ENCODE measurements around the gene SMIM7.

SMIM7 gene

DNA sequence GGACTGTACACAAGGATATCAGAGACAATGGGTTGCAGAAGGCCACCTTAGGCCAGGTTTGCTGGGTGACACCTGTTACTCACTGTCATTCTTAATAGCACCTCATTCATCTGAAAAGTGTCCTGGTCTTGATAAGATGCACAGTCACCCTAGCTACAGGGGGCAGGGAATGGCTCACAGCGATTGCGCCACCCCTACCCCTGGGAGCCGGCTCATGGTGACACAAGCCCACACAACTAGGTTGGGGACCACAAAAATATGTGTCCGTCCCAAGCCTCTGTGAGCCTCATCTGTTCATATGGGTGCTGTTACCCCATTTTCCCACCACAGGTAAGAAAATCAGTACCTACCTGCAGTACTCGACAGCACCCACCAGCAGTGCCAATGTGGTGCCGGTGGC, 55.3 kb downstream of the SMIM7 start:
- no peak overlapping the region for H3K4me3 ChIP-seq
- H3K9me3 ChIP-seq (replicated peaks in 1 of 11), result no peaks in the 10 kb centered on the region
- H3K36me3 ChIP-seq, result peaks cover 0 to 27% (median 13%) of the 10 kb centered on the region in 11 experiments; a peak in 12 of 22 replicates
- H3K27ac ChIP-seq, result no peak overlapping the region
- peak overlapping the region in 7 of 11 experiments; percentile 24 to 67 (median 45); a peak in 13 of 22 replicates for H3K4me2 ChIP-seq
- H3K9ac ChIP-seq, result no peak overlapping the region; a peak in 1 of 22 replicates
- no peaks in the 10 kb centered on the region for H3K27me3 ChIP-seq
- peaks cover 96 to 100% (median 100%) of the 10 kb centered on the region in 11 experiments for H4K20me1 ChIP-seq
- TF ChIP-seq Cebpa-rat (IDR thresholded peaks at IDR 0.05), result peak in 1 of 11 experiments; percentile 20; a peak in 2 of 22 replicates
- peaks cover 27 to 86% (median 69%) of the 10 kb centered on the region in 10 experiments for H3K4me1 ChIP-seq

DNA sequence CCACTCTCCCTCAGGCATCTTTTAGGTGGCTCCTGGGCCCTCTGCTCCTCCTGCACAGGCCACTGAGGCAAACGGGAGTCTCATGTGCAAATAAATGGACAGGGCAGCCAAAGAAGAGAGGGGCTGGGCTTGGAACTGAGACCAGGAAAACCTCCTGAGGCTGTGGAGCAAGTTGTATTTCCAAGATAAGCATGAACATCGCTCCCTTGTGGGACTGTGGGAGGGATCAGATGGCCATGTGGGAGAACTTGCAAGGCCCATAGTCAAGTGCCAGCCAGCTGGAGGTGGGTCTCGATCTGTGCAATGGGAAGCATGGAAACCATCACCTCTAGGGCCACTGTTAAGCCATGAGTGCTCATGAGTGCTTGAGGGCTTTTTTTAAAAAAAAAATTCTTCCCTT, 56.9 kb downstream of the SMIM7 start:
- H3K36me3 ChIP-seq, result peaks cover 0 to 30% (median 13%) of the 10 kb centered on the region in 11 experiments; a peak in 12 of 22 replicates
- H3K9me3 ChIP-seq (replicated peaks in 1 of 11), result no peaks in the 10 kb centered on the region
- H4K20me1 ChIP-seq, result peaks cover 100% of the 10 kb centered on the region in 11 experiments
- no peak for TF ChIP-seq Cebpa-rat (IDR thresholded peaks at IDR 0.05)
- no peak overlapping the region for H3K27ac ChIP-seq
- no peak overlapping the region for H3K9ac ChIP-seq
- peaks cover 29 to 78% (median 63%) of the 10 kb centered on the region in 10 experiments for H3K4me1 ChIP-seq
- no peak overlapping the region for H3K4me3 ChIP-seq
- H3K27me3 ChIP-seq, result no peaks in the 10 kb centered on the region
- 0 out of 22 replicates have a peak overlapping the region, but pooled peaks of 1 of the 11 experiments have one; percentile 0 for H3K4me2 ChIP-seq

DNA sequence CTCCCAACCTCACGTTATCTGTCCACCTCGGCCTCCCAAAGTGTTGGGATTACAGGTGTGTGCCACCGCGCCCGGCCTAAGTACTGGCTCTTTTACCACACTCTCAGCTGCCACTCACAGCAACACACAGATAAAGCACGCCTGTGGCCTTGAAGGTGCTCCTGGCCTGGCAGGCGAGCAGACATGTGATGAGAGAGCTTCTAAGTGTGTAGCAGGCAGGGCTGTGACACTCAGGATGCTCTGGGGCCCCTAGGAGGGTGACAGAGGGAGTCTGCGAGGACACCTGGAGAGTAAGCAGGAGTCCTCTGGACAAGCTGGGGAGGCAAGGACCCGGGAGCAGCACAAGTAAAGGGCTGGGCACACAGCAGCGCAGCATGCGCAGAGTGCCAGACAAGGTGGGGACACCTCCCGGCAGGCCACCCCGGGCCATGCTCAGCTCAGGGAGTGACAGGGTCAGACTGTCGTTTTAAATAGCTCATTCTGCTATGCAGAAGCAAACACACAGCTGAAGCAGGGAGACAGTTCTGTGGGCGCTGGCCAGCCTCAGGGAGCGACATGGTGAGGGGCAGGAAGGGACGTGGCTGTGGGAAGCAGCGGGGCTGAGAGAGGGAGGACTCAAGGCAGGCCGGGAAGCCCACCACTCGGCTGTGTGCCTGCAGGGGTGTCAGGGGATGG, 58.4 kb downstream of the SMIM7 start:
- TF ChIP-seq Cebpa-rat (IDR thresholded peaks at IDR 0.05), result no peak
- Histone ChIP-seq H3K4me1 (peaks cover 23 to 69% (median 51%) of the 10 kb centered on the region in 10 experiments), H3K9ac (no peak overlapping the region), H3K4me2 (no peak overlapping the region), H4K20me1 (peaks cover 100% of the 10 kb centered on the region in 11 experiments), H3K4me3 (no peak overlapping the region), H3K27ac (no peak overlapping the region), H3K36me3 (peaks cover 0 to 30% (median 15%) of the 10 kb centered on the region in 11 experiments; a peak in 11 of 22 replicates), H3K9me3 (replicated peaks in 1 of 11) (no peaks in the 10 kb centered on the region), H3K27me3 (no peaks in the 10 kb centered on the region)

- H3K9ac ChIP-seq, result peak overlapping the region in 2 of 11 experiments; percentile 5 to 43; a peak in 1 of 22 replicates
- no peaks in the 10 kb centered on the region for H3K9me3 ChIP-seq (replicated peaks in 1 of 11)
- H3K27me3 ChIP-seq, result no peaks in the 10 kb centered on the region
- peaks cover 24 to 69% (median 49%) of the 10 kb centered on the region in 10 experiments for H3K4me1 ChIP-seq
- TF ChIP-seq Cebpa-rat (IDR thresholded peaks at IDR 0.05), result no peak
- peak overlapping the region in 3 of 11 experiments; percentile 4 to 36 (median 24); a peak in 2 of 22 replicates for H3K4me2 ChIP-seq
- no peak overlapping the region for H3K4me3 ChIP-seq
- peaks cover 100% of the 10 kb centered on the region in 11 experiments for H4K20me1 ChIP-seq
- no peak overlapping the region for H3K27ac ChIP-seq
- H3K36me3 ChIP-seq, result peaks cover 0 to 29% (median 12%) of the 10 kb centered on the region in 11 experiments; a peak in 11 of 22 replicates
These were observed 59.1 kb downstream of the SMIM7 start for GRCh38 chr19:16600824-16601223.

GRCh38 chr19:16599655-16600346, 60.1 kb downstream of the SMIM7 start:
- Histone ChIP-seq H3K9me3 (replicated peaks in 1 of 11) (no peaks in the 10 kb centered on the region), H3K4me2 (peak overlapping the region in 6 of 11 experiments; percentile 4 to 36 (median 13); a peak in 7 of 22 replicates), H4K20me1 (peaks cover 100% of the 10 kb centered on the region in 11 experiments), H3K4me1 (peaks cover 25 to 68% (median 49%) of the 10 kb centered on the region in 10 experiments), H3K36me3 (peaks cover 0 to 25% (median 8%) of the 10 kb centered on the region in 11 experiments; a peak in 11 of 22 replicates), H3K27me3 (no peaks in the 10 kb centered on the region), H3K27ac (no peak overlapping the region), H3K4me3 (no peak overlapping the region), H3K9ac (peak overlapping the region in 3 of 11 experiments; percentile 29 to 43 (median 41); a peak in 3 of 22 replicates)
- TF ChIP-seq Cebpa-rat (IDR thresholded peaks at IDR 0.05), result no peak

- no peak overlapping the region for H3K4me3 ChIP-seq
- H3K27me3 ChIP-seq, result no peaks in the 10 kb centered on the region
- no peak overlapping the region for H3K4me2 ChIP-seq
- H3K36me3 ChIP-seq, result peaks cover 0 to 25% (median 5%) of the 10 kb centered on the region in 11 experiments; a peak in 6 of 22 replicates
- peaks cover 100% of the 10 kb centered on the region in 11 experiments for H4K20me1 ChIP-seq
- no peak overlapping the region for H3K27ac ChIP-seq
- no peak for TF ChIP-seq Cebpa-rat (IDR thresholded peaks at IDR 0.05)
- H3K9me3 ChIP-seq (replicated peaks in 1 of 11), result no peaks in the 10 kb centered on the region
- H3K9ac ChIP-seq, result no peak overlapping the region
- peaks cover 28 to 68% (median 50%) of the 10 kb centered on the region in 10 experiments for H3K4me1 ChIP-seq
These were observed 61.1 kb downstream of the SMIM7 start for GRCh38 chr19:16598848-16599247.

GRCh38 chr19:16596399-16596798, 63.5 kb downstream of the SMIM7 start:
- peaks cover 0 to 22% (median 0%) of the 10 kb centered on the region in 11 experiments; a peak in 4 of 22 replicates for H3K36me3 ChIP-seq
- H3K4me2 ChIP-seq, result peak overlapping the region in 7 of 11 experiments; percentile 10 to 99 (median 94); a peak in 10 of 22 replicates
- peaks cover 52 to 80% (median 69%) of the 10 kb centered on the region in 10 experiments for H3K4me1 ChIP-seq
- no peak overlapping the region for H3K27ac ChIP-seq
- no peak for TF ChIP-seq Cebpa-rat (IDR thresholded peaks at IDR 0.05)
- no peak overlapping the region for H3K9ac ChIP-seq
- H3K4me3 ChIP-seq, result no peak overlapping the region
- H4K20me1 ChIP-seq, result peaks cover 100% of the 10 kb centered on the region in 11 experiments
- no peaks in the 10 kb centered on the region for H3K9me3 ChIP-seq (replicated peaks in 1 of 11)
- H3K27me3 ChIP-seq, result no peaks in the 10 kb centered on the region

All from BLaER1 treated with 17β-estradiol and CSF1 and Interleukin-3, amounts not matched to agents 10 nM and 100 nM (cell line).